ENCODE data around the gene DIAPH2. TPM values are rescaled to one million over a fixed set of nuclear protein-coding genes. Genes with fewer than 3 reads are reported as not detected.

Gene DIAPH2
- total and polyA plus RNA-seq, 9 of the 15 experiments (the other 6 are each of a cell fraction or from before 2014, with no cell fraction given), result 0.01 to 0.18 (median 0.07) TPM; not detected in 1

DNA sequence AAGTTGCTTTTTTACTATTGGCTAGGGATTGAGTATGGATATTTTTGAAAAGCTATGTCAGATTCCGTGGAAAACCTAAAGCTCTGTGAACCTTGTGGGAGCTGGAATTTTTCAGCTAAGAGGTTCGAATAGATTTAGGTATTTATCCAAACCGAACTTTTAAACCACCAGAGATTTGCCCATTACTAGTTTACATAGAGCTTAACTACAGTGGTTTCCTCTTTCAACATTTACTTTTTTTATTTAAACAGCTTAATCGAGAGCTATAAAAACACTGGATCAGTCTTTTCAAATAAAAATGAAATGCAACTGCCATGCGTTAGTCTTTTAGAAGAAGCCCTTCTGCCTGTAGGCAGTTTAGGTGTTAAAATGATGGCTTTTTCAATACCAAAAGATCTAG is 576.0 kb downstream of the DIAPH2 start:
- H3K27me3 ChIP-seq (ENCODE audit: control insufficient read depth in 2 of 2, insufficient read depth in 2 of 2, low read length in 2 of 2), result no peaks in the 10 kb centered on the region
- no peak for FAIRE-seq
- H2AFZ ChIP-seq (ENCODE audit: low read depth, low read length), result no peak overlapping the region
- CTCF ChIA-PET (ENCODE audit: low intra/inter-chr PET ratio), result no interaction called here
- no peaks in the 10 kb centered on the region for H3K79me2 ChIP-seq (ENCODE audit: control insufficient read depth, insufficient read depth, low read length)
- no TSS peak for BruUV-seq (replicated peaks)
- H3K4me3 ChIP-seq, result no peak overlapping the region
- H3K4me1 ChIP-seq (replicated peaks in 1 of 2; ENCODE audit: control insufficient read depth in 2 of 2, insufficient read depth in 2 of 2, low read length in 2 of 2), result no peaks in the 10 kb centered on the region
- no peak overlapping the region for H3K4me2 ChIP-seq (ENCODE audit: insufficient read depth, low read length)
- no peak for ATAC-seq
- DNase-seq (ENCODE audit: extremely low read depth in 1 of 4, low spot score in 3 of 4), result no peak
- 6% methylated on average over 5 of the region's 5 CpGs for WGBS (ENCODE audit: insufficient coverage, low coverage, missing lambda C conversion rate)
- H3K36me3 ChIP-seq (ENCODE audit: control insufficient read depth, insufficient read depth, low read length), result no peaks in the 10 kb centered on the region
- H3K27ac ChIP-seq (ENCODE audit: extremely low read depth, low read depth, low read length), result no peak overlapping the region
- no peaks in the 10 kb centered on the region for H3K9me1 ChIP-seq (ENCODE audit: control insufficient read depth, insufficient read depth, low read length)
- H3K9me3 ChIP-seq (replicated peaks; ENCODE audit: control insufficient read depth, insufficient read depth, low read depth, low read length), result no peaks in the 10 kb centered on the region
- H3K9ac ChIP-seq (ENCODE audit: insufficient read depth in 1 of 2, low read depth in 2 of 2, low read length in 2 of 2), result no peak overlapping the region
- in situ Hi-C loops (cut with MboI), result no loop called here
- no peaks in the 10 kb centered on the region for H4K20me1 ChIP-seq (replicated peaks; ENCODE audit: control insufficient read depth, insufficient read depth, low read length)
- intact Hi-C loops (cut with micrococcal nuclease), result no loop called here
- POLR2A ChIA-PET, result no interaction called here
- TF ChIP-seq, protein P1, sequence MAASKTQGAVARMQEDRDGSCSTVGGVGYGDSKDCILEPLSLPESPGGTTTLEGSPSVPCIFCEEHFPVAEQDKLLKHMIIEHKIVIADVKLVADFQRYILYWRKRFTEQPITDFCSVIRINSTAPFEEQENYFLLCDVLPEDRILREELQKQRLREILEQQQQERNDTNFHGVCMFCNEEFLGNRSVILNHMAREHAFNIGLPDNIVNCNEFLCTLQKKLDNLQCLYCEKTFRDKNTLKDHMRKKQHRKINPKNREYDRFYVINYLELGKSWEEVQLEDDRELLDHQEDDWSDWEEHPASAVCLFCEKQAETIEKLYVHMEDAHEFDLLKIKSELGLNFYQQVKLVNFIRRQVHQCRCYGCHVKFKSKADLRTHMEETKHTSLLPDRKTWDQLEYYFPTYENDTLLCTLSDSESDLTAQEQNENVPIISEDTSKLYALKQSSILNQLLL (CRISPR knock-in tag; IDR thresholded peaks at IDR 0.05; ENCODE audit: borderline replicate concordance), result no peak
- TF ChIP-seq ETS2 (tag; IDR thresholded peaks at IDR 0.05; ENCODE audit: borderline replicate concordance, poor library complexity, severe bottlenecking) (no peak), HDGF (IDR thresholded peaks at IDR 0.05) (no peak), IRF2 (CRISPR knock-in tag; IDR thresholded peaks at IDR 0.05) (no peak), EP400 (IDR thresholded peaks at IDR 0.05) (no peak), ZNF644 (tag; IDR thresholded peaks at IDR 0.05; ENCODE audit: low read depth) (no peak), SMARCB1 (IDR thresholded peaks at IDR 0.05; ENCODE audit: insufficient read length, low read depth) (no peak), ZNF830 (CRISPR knock-in tag; IDR thresholded peaks at IDR 0.05) (no peak), PRPF4 (IDR thresholded peaks at IDR 0.05; ENCODE audit: insufficient read depth, low read depth, low read length, poor library complexity, severe bottlenecking) (no peak)
- TF ChIP-seq, protein P2, sequence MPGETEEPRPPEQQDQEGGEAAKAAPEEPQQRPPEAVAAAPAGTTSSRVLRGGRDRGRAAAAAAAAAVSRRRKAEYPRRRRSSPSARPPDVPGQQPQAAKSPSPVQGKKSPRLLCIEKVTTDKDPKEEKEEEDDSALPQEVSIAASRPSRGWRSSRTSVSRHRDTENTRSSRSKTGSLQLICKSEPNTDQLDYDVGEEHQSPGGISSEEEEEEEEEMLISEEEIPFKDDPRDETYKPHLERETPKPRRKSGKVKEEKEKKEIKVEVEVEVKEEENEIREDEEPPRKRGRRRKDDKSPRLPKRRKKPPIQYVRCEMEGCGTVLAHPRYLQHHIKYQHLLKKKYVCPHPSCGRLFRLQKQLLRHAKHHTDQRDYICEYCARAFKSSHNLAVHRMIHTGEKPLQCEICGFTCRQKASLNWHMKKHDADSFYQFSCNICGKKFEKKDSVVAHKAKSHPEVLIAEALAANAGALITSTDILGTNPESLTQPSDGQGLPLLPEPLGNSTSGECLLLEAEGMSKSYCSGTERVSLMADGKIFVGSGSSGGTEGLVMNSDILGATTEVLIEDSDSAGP (CRISPR knock-in tag; IDR thresholded peaks at IDR 0.05), result no peak
- TF ChIP-seq, protein P3, sequence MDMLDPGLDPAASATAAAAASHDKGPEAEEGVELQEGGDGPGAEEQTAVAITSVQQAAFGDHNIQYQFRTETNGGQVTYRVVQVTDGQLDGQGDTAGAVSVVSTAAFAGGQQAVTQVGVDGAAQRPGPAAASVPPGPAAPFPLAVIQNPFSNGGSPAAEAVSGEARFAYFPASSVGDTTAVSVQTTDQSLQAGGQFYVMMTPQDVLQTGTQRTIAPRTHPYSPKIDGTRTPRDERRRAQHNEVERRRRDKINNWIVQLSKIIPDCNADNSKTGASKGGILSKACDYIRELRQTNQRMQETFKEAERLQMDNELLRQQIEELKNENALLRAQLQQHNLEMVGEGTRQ (CRISPR knock-in tag; IDR thresholded peaks at IDR 0.05), result no peak
- TF ChIP-seq, protein P4, sequence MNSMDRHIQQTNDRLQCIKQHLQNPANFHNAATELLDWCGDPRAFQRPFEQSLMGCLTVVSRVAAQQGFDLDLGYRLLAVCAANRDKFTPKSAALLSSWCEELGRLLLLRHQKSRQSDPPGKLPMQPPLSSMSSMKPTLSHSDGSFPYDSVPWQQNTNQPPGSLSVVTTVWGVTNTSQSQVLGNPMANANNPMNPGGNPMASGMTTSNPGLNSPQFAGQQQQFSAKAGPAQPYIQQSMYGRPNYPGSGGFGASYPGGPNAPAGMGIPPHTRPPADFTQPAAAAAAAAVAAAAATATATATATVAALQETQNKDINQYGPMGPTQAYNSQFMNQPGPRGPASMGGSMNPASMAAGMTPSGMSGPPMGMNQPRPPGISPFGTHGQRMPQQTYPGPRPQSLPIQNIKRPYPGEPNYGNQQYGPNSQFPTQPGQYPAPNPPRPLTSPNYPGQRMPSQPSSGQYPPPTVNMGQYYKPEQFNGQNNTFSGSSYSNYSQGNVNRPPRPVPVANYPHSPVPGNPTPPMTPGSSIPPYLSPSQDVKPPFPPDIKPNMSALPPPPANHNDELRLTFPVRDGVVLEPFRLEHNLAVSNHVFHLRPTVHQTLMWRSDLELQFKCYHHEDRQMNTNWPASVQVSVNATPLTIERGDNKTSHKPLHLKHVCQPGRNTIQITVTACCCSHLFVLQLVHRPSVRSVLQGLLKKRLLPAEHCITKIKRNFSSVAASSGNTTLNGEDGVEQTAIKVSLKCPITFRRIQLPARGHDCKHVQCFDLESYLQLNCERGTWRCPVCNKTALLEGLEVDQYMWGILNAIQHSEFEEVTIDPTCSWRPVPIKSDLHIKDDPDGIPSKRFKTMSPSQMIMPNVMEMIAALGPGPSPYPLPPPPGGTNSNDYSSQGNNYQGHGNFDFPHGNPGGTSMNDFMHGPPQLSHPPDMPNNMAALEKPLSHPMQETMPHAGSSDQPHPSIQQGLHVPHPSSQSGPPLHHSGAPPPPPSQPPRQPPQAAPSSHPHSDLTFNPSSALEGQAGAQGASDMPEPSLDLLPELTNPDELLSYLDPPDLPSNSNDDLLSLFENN (IDR thresholded peaks at IDR 0.05; ENCODE audit: low read depth in 2 of 2, low read length in 2 of 2), result no peak
